SU-DHL-6 (cell line): Measurements from ENCODE around the gene CPEB3.

Experiments used
- EZH2phosphoT487 ChIP-seq: fragments of 200-600 bp; sonication (generic), shearing (Covaris generic); conservative IDR thresholded peaks from 2 replicates; pipeline ENCODE4 v1.6.1; 2018; ENCODE audit warnings: mild to moderate bottlenecking, antibody characterized with exemption, low read length, moderate library complexity, mixed read lengths
- TF ChIP-seq, protein P1 (sequence below): fragments of 200-600 bp; sonication (generic); IDR thresholded peaks from one replicate; pipeline ENCODE4 v1.5.1; 2017; ENCODE audit warnings: antibody characterized with exemption, mild to moderate bottlenecking, low read length, moderate library complexity; ENCODE audit not compliant: insufficient read depth, poor library complexity, severe bottlenecking

- TF ChIP-seq, protein P1, sequence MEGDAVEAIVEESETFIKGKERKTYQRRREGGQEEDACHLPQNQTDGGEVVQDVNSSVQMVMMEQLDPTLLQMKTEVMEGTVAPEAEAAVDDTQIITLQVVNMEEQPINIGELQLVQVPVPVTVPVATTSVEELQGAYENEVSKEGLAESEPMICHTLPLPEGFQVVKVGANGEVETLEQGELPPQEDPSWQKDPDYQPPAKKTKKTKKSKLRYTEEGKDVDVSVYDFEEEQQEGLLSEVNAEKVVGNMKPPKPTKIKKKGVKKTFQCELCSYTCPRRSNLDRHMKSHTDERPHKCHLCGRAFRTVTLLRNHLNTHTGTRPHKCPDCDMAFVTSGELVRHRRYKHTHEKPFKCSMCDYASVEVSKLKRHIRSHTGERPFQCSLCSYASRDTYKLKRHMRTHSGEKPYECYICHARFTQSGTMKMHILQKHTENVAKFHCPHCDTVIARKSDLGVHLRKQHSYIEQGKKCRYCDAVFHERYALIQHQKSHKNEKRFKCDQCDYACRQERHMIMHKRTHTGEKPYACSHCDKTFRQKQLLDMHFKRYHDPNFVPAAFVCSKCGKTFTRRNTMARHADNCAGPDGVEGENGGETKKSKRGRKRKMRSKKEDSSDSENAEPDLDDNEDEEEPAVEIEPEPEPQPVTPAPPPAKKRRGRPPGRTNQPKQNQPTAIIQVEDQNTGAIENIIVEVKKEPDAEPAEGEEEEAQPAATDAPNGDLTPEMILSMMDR: no peak
- TF ChIP-seq EZH2phosphoT487: no peak
Measured at GRCh38 chr10:92222603-92223262, 68.1 kb downstream of the CPEB3 start.
